Globus pallidus (tissue), 1 donor: ENCODE measurements around the gene KAT6B.

ENCODE experiments used
- DNase-seq: peaks from one replicate; pipeline ENCODE4 v3.0.0-alpha.2; 2015; ENCODE audit warnings: low spot score

KAT6B gene

DNA sequence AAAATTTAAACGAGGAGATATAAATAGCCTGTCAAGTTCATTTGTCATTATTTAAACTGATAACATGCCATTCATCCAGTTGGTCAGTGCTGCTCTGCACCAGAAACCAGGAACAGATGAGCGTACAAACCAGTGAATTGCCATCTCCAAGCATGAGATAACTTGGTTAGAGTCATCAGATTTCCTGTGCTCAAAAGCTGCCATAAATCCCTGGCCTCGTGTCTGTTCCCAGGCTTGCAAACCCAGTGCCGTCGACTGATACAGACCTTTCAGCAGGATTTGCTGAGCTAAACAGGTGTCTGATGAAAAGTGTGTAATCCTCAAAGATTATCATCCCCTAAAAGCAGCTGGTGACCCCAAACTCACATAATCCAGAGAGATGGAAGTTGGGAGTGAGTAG lies 189.0 kb downstream of the KAT6B start:
- no peak for DNase-seq

DNA sequence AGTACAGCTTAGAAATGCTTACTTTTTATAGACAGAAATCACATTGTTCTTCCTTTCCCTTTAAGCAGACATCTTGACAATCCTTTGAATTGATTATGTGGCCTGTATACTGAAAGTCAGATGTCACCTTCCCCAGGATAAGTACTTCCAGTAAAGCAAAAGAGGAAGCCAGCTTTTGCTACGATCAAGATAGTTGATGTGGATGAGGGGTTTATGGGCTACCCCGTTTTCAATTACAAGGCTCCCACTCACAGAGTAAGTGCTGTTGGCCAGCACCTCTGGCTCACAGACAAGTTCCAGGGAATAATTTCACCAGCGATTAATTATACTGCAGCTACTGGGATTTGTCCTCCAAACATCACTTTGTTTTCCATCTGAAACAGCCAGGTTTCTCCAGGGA lies 189.9 kb downstream of the KAT6B start:
- DNase-seq: no peak

DNA sequence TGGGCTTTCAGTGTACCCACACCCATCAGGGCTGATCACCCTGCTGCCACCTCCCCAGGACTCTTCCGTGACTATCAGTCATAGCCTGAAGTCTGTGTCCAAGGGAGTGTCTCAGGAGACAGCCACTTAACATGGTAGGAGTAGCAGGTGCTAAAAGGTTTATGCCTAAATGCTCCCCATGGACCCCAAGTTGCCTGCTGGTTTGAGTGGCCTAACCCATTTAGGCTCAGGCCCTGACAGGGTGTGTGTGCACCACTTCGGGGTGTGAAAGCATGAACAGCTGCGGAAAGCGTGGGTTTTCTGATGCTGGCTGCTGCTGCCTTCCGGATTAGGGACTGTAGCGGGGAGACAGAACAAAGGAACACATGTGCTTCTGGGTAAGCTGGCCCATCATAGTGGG lies 191.9 kb downstream of the KAT6B start:
- DNase-seq: no peak

DNA sequence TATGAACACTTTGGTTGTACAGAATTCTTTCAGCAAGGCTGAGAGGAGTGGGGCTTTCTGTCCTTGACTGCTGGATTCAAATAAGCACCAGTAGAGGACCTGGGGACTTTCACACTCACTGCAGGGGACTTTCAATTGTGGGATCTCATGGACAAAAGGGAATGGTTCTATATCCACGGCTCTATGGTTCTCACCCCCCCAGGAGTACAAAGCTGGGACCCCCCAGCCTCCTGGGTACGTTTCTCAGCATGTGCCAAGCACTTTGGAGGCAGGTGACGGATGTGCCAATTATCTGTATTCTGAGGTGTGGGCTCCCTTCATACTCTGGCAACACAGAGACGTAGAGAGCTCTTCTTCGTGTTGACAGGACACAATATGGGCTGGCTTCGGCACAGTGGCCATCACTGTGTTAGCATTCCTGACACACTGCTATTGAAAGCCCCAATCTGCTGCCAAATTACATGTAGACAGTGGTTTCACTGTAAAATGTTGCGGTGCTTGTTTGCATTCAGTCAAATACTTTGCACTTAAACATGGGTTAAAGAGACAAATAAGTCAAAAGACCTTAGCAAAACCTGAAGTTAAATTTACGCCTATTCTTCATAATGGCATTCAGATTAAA lies 192.4 kb downstream of the KAT6B start:
- DNase-seq: peak; percentile 43

DNA sequence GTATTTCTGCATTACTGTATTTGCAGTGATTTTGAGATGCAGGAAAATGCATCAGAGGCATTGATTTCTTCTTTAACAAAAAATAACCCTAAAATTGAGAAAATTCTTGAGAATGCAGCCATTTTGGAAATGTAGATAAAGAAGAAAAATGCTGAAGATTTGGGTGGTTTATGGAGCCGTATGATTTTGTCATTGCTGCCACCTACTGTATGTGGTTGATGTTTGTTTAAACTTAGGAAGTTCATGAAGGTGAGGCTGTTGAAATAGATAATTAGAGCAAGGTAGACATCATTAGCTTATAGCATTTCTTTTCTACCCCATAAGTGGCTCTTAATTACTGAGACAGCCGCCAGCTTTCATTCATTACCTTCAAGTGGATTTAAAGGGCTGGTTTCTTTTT lies 193.0 kb downstream of the KAT6B start:
- peak; percentile 64 for DNase-seq

DNA sequence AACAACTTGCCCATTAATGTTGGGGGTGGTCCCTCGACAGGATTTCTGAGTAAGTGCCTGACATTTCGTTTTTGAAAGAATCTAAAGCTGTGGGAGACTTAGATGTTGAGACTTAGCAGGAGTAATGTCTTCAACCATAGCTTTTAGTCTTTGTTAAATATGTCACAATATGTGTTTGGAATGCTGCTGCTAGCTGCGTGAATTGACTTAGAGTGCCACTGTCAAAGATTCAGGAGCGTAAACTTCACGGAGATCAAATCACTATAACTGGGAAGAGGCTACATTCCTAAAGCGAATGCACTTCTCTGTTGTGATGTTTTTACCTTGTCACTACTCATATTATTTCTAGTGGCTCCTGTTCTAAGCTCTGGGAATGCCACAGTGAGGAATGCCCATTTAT lies 193.8 kb downstream of the KAT6B start:
- DNase-seq: no peak

DNA sequence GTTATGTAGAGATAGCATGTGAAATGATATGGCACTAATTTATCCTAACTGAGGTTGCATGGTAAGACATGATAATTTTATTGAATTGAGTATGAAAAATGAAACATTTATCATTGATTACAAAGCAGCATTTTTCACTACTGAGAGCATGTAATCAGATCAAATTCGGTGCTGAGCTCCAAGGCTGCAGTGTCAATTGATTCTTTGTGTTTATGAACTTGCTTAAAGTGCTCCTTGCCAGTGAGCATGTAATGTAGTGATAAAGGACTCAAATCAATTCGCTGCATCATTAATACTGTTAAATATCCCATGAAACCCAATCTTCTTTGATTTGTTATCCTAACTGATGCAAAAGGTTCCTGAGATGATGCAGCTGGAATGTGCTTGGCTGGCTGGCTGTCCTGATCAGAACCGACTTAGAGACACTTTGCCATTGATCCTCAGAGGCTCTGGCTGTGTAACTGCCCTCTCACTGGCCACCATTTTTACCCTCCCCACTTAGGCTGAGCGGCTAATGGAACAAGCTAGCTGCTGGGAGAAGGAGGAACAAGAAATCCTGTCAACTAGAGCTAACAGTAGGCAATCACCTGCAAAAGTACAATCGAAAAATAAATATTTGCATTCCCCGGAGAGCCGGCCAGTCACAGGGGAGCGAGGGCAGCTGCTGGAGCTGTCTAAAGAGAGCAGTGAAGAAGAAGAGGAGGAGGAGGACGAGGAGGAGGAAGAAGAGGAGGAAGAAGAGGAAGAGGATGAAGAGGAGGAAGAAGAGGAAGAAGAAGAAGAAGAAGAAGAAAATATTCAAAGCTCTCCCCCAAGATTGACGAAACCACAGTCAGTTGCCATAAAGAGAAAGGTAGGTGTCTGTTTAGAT lies 195.2 kb downstream of the KAT6B start:
- DNase-seq: no peak

DNA sequence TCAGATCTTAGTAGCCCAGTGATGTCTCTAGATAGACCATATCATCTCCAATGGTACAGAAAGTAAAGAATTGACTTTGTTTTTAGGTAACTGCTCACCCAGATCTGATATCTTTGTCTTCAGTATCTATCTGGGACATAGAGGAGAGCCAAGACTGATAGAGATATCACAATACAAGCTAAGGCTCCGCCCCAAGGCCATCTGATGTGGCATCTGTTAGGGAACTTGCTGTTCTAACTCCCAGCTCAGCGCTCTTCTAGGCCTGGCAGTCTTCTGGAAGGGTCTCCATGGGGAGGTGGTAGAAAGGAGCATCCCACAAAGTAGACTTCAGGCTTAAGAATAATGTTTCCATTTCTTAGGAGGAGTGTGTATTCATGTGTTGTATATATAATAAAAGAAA lies 196.7 kb downstream of the KAT6B start:
- no peak for DNase-seq

DNA sequence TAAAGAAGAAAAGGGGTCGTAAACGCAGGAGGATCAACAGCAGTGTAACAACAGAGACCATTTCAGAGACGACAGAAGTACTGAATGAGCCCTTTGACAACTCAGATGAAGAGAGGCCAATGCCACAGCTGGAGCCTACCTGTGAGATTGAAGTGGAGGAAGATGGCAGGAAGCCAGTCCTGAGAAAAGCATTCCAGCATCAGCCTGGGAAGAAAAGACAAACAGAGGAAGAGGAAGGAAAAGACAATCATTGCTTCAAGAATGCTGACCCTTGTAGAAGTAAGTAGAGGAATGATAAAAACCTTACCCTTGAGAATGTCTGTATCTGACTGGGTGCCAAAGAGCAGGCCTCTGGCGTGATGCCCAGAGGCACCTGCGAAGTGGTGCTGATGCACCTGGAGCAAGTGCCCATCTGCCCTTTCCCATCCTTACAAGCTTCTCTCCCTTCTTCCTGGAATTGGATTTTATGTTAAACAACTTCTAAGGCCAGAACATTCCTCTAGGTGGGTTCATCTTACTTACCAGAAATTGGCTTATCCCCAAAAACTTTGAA lies 198.6 kb downstream of the KAT6B start:
- DNase-seq: no peak

DNA sequence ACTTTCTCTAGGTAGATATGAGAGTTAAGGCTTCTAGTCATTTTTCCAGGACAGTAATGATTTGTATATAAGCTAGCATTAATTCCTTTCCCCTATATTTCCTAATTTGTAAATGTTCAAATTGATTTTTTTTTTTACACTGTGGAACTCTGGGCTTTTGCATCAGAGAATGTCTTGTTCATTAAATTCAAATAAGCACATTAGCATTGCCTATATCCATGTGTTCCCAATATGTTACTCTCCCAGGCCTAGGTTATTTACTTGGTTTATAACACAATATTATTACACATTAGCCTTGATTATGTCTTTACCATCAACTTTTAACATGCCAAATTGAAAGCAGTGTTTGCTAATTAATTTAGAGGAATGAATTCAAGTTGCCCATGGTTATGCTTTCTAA lies 201.6 kb downstream of the KAT6B start:
- DNase-seq: no peak

DNA sequence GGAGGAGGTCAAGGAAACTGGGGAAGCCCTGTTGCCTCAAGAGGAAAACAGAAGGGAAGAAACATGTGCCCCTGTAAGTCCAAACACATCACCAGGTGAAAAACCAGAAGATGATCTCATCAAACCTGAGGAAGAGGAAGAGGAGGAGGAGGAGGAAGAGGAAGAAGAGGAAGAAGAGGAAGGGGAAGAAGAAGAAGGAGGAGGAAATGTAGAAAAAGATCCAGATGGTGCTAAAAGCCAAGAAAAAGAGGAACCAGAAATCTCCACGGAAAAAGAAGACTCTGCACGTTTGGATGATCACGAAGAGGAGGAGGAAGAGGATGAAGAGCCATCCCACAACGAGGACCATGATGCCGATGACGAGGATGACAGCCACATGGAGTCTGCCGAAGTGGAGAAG lies 202.3 kb downstream of the KAT6B start:
- no peak for DNase-seq

DNA sequence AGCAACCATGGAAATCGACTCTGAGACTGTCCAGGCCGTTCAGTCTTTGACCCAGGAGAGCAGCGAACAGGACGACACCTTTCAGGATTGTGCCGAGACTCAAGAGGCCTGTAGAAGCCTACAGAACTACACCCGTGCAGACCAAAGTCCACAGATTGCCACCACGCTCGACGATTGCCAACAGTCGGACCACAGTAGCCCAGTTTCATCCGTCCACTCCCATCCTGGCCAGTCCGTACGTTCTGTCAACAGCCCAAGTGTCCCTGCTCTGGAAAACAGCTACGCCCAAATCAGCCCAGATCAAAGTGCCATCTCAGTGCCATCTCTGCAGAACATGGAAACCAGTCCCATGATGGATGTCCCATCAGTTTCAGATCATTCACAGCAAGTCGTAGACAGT lies 203.0 kb downstream of the KAT6B start:
- DNase-seq: no peak

DNA sequence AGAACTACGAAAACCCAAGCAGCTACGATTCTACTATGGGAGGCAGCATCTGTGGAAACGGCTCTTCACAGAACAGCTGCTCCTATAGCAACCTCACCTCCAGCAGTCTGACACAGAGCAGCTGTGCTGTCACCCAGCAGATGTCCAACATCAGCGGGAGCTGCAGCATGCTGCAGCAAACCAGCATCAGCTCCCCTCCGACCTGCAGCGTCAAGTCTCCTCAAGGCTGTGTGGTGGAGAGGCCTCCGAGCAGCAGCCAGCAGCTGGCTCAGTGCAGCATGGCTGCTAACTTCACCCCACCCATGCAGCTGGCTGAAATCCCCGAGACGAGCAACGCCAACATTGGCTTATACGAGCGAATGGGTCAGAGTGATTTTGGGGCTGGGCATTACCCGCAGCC lies 203.5 kb downstream of the KAT6B start:
- DNase-seq: no peak

DNA sequence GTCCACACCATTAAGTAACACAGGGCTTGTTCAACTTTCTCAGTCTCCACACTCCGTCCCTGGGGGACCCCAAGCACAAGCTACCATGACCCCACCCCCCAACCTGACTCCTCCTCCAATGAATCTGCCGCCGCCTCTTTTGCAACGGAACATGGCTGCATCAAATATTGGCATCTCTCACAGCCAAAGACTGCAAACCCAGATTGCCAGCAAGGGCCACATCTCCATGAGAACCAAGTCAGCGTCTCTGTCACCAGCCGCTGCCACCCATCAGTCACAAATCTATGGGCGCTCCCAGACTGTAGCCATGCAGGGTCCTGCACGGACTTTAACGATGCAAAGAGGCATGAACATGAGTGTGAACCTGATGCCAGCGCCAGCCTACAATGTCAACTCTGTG lies 204.0 kb downstream of the KAT6B start:
- no peak for DNase-seq

DNA sequence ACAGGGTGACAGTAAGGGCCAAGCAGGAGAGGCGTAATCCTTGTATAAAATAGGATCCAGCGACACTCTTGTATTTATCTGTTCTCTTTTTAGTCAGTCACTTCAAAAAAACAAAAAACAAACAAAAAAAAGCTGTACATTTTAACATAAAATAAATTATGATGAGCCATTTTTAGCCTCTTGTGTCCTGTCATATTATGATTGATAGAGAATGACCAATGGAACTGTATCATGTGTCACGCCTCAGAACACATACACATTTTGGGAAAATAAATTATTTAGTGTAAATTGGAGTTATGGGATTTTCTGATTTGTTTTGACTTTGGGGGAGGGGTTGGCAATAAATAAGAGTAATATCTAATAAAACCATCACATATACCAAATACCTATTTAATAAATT lies 205.7 kb downstream of the KAT6B start:
- no peak for DNase-seq

DNA sequence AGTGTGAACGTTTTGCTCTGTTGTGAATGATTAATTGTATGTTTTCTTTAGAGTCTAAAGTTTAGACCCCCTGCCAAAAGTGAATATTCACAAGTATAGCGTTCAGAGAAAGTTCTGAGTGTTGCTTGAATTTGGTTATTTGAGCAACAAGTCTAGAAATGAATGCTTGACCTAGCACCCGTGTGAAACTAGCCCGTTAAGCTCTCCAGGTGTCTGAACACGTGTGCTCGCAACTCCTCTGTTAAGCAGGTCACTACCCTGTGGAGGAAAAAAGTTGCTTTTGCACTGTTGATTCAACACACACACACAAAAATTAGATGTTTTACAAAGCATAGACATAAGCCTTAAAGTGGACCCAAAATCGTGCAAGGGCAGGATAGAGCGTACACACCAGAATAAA lies 206.4 kb downstream of the KAT6B start:
- no peak for DNase-seq

DNA sequence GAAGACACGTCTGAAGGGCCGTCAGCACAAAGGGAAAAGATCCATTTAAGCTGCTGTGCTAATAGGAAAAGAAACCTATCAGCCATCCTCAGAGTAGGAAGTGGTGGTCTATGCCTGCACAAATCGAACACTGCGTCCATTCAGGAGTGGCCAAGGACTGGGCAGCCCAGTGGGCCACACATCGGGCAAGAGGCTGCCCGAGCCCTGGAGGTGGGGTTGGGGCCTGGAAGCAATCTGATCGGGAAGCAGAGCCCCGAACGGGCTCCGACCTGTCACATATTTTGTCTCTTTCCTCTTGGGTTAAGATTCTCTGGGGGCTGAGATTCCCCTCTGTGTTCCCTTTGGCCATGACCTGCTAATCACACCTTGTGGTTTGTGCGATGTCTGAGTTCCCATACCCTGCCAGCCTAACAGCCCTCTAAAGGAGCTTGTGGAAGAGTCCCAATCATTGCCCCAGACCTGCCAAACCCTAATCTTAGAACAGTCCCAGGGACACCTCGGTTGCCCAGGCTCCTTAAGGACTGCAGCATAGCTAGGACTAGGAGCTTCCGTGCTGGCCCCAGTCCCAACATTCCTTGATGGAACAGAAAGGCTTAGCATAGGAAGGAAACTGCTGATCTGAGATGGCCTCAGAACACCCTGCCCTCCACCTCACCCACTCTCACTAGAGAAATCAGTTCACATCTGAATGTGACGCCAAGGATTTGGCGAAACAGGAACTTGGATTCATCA lies 207.2 kb downstream of the KAT6B start:
- DNase-seq: no peak

DNA sequence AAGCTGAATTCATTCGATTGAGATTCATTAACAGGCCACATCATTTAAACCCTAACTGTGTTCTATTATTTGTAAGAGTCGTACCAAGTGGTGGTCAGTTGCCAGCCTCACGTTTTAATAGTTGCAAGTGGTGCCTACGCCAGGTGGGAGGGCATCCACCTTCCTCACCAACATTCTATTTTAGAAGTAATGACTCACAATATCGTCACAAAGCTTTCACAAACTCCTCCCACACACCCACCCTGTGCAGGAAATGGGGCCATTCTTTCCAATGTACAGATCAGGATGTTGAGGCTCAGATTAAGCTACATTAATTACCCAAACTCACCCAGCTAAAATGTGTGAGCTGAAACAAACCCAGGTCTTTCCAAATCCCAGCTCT lies 207.7 kb downstream of the KAT6B start:
- DNase-seq: no peak

DNA sequence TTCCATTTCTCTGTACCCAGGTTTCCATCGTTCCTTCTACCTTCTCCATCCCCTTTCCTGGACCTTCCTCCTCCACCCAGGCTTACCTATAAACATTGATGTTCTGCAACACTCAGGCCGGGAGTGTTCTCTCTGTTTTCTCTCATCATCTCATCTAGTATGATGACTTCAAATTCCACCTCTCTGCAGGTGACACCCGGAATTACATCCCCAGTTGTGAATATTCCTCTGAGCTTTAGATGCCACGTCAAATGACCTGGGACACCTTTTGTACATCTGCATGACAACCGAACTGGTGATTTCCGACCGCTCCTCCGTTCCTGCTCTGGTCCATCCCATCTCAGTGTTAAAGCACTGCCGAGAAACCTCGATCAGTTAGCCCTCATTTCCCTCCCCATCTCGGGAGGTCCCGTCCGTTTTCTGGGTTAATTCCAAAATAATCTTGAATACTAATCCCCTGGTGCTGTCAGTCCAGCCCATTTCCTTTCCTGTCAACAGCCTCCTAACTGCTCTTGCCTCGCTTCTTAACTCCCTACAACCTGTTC lies 208.4 kb downstream of the KAT6B start:
- no peak for DNase-seq

DNA sequence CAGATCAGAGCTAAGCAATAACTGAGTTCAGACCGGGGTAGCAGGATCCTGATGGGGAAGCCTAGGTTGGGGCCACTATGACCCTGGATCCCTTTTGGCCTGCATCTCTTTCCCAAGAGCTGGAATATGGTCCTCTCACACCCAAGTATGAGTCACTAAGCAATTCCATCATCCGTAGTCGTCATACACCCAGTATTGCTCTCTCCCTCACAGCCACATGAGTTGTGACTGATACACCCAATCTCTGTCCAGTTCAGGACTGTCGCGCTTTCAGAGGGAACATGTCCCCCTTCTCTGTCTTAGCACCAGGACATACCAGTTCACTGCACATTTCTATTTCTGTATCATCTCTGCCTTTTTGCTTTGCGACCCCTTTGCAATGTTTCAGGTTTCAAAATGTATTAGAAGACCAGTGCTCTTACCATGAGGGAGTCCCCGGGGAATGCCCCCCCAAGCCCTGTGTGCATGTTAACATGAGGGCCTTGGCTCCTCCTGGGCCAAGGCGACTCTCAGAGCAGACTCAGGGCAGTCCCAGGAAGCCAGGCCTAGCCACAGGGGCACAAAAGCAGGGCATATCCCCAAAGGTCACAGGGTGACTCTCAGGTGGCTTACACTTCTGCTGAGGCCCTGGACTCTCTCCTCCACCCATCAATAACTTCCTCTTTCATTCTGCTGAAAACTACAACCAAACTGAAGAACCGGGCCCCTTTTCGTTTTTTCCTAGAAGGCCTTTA lies 209.7 kb downstream of the KAT6B start:
- no peak for DNase-seq

DNA sequence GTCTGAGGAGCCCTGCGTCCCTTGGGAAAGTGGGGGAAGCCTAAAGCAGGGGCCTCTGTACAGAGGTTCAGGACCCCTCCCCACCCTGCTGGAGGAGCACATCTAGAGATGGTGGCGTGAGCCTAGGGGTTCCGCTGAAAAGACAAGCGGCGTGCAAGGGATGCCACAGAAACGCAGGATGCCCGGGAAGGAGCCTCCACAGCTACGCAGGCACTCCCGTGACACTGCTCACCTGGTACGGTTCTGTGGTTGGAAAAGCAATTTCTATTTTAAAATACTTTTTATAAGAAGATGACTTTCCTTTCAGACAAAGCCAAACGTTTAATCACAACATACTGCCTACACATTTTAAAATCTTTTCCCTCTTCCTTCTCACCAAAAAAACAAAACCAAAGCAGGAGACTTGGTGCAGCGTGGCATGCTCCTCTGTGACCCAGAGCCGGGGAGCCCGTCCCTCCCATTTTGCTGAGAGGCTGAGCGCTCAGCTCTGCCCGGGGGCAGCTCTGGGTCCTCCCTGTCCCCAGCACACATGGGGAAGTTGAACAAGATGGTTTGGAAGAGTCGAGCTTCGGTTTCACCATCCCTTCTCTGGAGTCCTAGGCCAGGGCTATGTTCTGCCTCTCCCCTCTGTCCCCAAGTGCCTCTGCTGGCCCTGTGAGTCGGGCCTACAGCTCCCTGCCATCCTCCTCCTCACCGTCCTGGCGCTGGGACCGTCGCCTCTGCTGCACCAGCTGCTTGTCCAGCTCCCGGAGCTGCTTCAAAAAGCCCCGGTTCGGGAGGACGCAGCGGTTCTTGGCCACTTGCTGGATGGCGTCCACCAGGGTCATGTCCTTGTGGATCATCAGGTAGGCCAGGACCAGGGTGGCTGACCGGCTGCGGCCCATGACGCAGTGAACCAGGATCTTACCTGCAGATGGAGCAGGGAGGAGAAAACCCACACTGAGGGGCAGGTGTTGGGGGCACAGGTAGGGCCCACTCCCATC lies 211.1 kb downstream of the KAT6B start:
- no peak for DNase-seq
